K562 (cell line): ENCODE data around the gene GATA2. TPM values are rescaled to one million over a fixed set of nuclear protein-coding genes. Genes with fewer than 3 reads are reported as not detected.

Source experiments
- CHD7 ChIP-seq: fragments of 200-600 bp; sonication (generic); IDR thresholded peaks from one replicate; pipeline ENCODE4 v1.6.1; 2012; ENCODE audit warnings: mild to moderate bottlenecking, low read depth, low read length, inconsistent platforms
- GABPB1 ChIP-seq: sonication (generic); formaldehyde crosslinking; IDR thresholded peaks from 2 replicates; pipeline ENCODE4 v1.8.0; 2022; ENCODE audit warnings: mild to moderate bottlenecking, missing genetic modification reagents
- MTA2 ChIP-seq: fragments of 450-650 bp; IDR thresholded peaks from 2 replicates; pipeline ENCODE4 v1.6.1; 2016; ENCODE audit warnings: low read depth
- PYGO2 ChIP-seq: fragments of 450-650 bp; IDR thresholded peaks from 2 replicates; pipeline ENCODE4 v1.6.1; 2016; ENCODE audit warnings: mild to moderate bottlenecking, missing genetic modification characterization, moderate library complexity, missing compliant biosample characterization
- RAD21 ChIP-seq, 2 experiments: fragments of 250-450 bp in 1 of 2; fragments of 450-650 bp in 1 of 2; sonication (Bioruptor Pico) in 1 of 2; formaldehyde crosslinking in 1 of 2; IDR thresholded peaks in 1 of 2; conservative IDR thresholded peaks in 1 of 2; 2 replicates each; pipeline versions ENCODE4 v1.4.0 to v1.8.0; 2020 to 2022; ENCODE audit warnings: mild to moderate bottlenecking in 2 of 2, moderate library complexity in 1 of 2
- RCOR1 ChIP-seq, 2 experiments: IDR thresholded peaks; 2 replicates each; pipeline ENCODE4 v1.6.1; 2012; ENCODE audit warnings: low read depth in 2 of 2, low read length in 2 of 2, borderline replicate concordance in 1 of 2, improper control_type of control experiment in 1 of 2
- TAL1 ChIP-seq: fragments of 450-650 bp; IDR thresholded peaks from 2 replicates; pipeline ENCODE4 v1.6.1; 2016; ENCODE audit warnings: mild to moderate bottlenecking
- TBL1XR1 ChIP-seq, 2 experiments: IDR thresholded peaks; 2 replicates each; pipeline ENCODE4 v1.6.1; 2012; ENCODE audit warnings: improper control_type of control experiment in 2 of 2, low read length in 2 of 2, mild to moderate bottlenecking in 1 of 2
- YY1 ChIP-seq, 3 experiments: IDR thresholded peaks; 2 replicates each; pipeline ENCODE4 v1.6.1; 2011; ENCODE audit warnings: low read length in 2 of 3, mild to moderate bottlenecking in 2 of 3, moderate library complexity in 2 of 3, borderline replicate concordance in 1 of 3, control low read depth in 1 of 3, low read depth in 1 of 3; ENCODE audit not compliant: insufficient read depth in 3 of 3, insufficient replicate concordance in 2 of 3, control insufficient read depth in 1 of 3, insufficient read length in 1 of 3; ENCODE audit errors: extremely low read depth in 1 of 3
- polyA plus RNA-seq, 8 experiments: library from polyadenylated mRNA; depleted of rRNA in 4 of 8; stranded (reverse) in 5 of 8; unstranded in 3 of 8; fragments of >200 nt; fragmentation: Nextera tagmentation in 2 of 8; fragmentation: Illumina TruSeq in 1 of 8; extraction: Ambion mirVana in 2 of 8; extraction: Trizol in 1 of 8; gene quantifications; 2 replicates each; pipeline versions ENCODE4 v1.2.1 to v1.2.3, GENCODE V29; 2011 to 2014; ENCODE audit warnings: inconsistent platforms in 1 of 8, missing spikeins in 1 of 8
- total RNA-seq, 7 experiments: library from RNA; depleted of rRNA in 6 of 7; stranded (reverse); fragments of >200 nt in 6 of 7; fragmentation: Illumina TruSeq in 2 of 7; extraction: Trizol in 2 of 7; gene quantifications; 2 replicates each; pipeline versions ENCODE4 v1.2.1 to v1.2.3, GENCODE V29; 2011 to 2021; ENCODE audit warnings: low replicate concordance in 1 of 7
- TF ChIP-seq, protein P1 (sequence below), 3 experiments: IDR thresholded peaks in 2 of 3; conservative IDR thresholded peaks in 1 of 3; 2 replicates each; pipeline ENCODE4 v1.5.1; 2011 to 2012; ENCODE audit warnings: low read length in 3 of 3, mild to moderate bottlenecking in 3 of 3, control low read depth in 2 of 3, improper control_type of control experiment in 1 of 3, inconsistent platforms in 1 of 3, low read depth in 1 of 3, mixed read lengths in 1 of 3, moderate library complexity in 1 of 3; ENCODE audit not compliant: insufficient read depth in 2 of 3

Gene GATA2
- total and polyA plus RNA-seq, 9 of the 15 experiments (the other 6 are each of a cell fraction or from before 2014, with no cell fraction given): 8.5 to 218 (median 50.8) TPM

DNA sequence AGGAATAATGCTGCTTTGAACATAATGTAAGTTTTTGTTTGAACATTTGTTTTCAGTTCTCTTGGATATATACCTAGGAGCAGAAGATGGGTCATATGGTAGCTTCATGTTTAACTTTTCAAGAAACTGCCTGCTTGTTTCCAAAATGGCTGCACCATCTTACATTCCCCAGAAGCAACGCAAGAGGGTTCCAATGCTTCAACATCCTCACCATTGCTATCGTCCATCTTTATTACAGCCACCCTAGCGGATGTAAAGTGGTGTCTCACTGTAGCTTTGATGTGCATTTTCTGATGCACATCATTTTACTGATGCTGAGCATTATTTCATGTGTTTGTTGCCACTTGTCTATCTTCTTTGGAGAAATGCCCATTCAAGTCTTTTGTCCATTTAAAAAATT is 46.4 kb upstream of the GATA2 start (continued):
- TF ChIP-seq CHD7 (no peak), GABPB1 (CRISPR knock-in tag) (no peak), YY1 (IDR thresholded peaks at IDR 0.05; ENCODE audit: borderline replicate concordance in 1 of 3, control insufficient read depth in 1 of 3, extremely low read depth in 1 of 3, insufficient read depth in 3 of 3, insufficient read length in 1 of 3, insufficient replicate concordance in 2 of 3, low read depth in 1 of 3, low read length in 2 of 3) (peak in 2 of 3 experiments; percentile 21 to 74), TAL1 (no peak), RCOR1 (IDR thresholded peaks at IDR 0.05; ENCODE audit: borderline replicate concordance in 1 of 2, low read depth in 2 of 2, low read length in 2 of 2) (no peak), RAD21 (CRISPR knock-in tag; conservative IDR thresholded peaks at IDR 0.05 in 1 of 2, IDR thresholded peaks at IDR 0.05 in 1 of 2) (peak in 1 of 2 experiments; percentile 45; a peak in 1 of 4 replicates), PYGO2 (no peak), MTA2 (no peak), TBL1XR1 (IDR thresholded peaks at IDR 0.05; ENCODE audit: low read length in 2 of 2) (no peak)
- TF ChIP-seq, protein P1, sequence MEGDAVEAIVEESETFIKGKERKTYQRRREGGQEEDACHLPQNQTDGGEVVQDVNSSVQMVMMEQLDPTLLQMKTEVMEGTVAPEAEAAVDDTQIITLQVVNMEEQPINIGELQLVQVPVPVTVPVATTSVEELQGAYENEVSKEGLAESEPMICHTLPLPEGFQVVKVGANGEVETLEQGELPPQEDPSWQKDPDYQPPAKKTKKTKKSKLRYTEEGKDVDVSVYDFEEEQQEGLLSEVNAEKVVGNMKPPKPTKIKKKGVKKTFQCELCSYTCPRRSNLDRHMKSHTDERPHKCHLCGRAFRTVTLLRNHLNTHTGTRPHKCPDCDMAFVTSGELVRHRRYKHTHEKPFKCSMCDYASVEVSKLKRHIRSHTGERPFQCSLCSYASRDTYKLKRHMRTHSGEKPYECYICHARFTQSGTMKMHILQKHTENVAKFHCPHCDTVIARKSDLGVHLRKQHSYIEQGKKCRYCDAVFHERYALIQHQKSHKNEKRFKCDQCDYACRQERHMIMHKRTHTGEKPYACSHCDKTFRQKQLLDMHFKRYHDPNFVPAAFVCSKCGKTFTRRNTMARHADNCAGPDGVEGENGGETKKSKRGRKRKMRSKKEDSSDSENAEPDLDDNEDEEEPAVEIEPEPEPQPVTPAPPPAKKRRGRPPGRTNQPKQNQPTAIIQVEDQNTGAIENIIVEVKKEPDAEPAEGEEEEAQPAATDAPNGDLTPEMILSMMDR (IDR thresholded peaks at IDR 0.05 in 2 of 3, conservative IDR thresholded peaks at IDR 0.05 in 1 of 3; ENCODE audit: insufficient read depth in 2 of 3, low read depth in 1 of 3, low read length in 3 of 3): peak in 2 of 3 experiments; percentile 37 to 66; a peak in 4 of 6 replicates
